Activated CD4-positive, alpha-beta T cell treated with anti-CD3 and anti-CD28 coated beads, Interleukin-2, Interleukin-4, amounts not matched to agents 100 ng/mL and 50 ng/mL, durations not matched to agents 16 hours and 8 hours (primary cell): Measurements from ENCODE around the gene CCNG1.
"Not testable (repeated sequence)": the region's sequence is repeated elsewhere in the genome, so short reads cannot be mapped to it uniquely, and the experiment has no call there.

Experiments
- DNase-seq: peaks from one replicate; pipeline ENCODE4 v3.0.0-alpha.2; 2020; ENCODE audit warnings: low spot score

Gene CCNG1, protein sequence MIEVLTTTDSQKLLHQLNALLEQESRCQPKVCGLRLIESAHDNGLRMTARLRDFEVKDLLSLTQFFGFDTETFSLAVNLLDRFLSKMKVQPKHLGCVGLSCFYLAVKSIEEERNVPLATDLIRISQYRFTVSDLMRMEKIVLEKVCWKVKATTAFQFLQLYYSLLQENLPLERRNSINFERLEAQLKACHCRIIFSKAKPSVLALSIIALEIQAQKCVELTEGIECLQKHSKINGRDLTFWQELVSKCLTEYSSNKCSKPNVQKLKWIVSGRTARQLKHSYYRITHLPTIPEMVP

DNA sequence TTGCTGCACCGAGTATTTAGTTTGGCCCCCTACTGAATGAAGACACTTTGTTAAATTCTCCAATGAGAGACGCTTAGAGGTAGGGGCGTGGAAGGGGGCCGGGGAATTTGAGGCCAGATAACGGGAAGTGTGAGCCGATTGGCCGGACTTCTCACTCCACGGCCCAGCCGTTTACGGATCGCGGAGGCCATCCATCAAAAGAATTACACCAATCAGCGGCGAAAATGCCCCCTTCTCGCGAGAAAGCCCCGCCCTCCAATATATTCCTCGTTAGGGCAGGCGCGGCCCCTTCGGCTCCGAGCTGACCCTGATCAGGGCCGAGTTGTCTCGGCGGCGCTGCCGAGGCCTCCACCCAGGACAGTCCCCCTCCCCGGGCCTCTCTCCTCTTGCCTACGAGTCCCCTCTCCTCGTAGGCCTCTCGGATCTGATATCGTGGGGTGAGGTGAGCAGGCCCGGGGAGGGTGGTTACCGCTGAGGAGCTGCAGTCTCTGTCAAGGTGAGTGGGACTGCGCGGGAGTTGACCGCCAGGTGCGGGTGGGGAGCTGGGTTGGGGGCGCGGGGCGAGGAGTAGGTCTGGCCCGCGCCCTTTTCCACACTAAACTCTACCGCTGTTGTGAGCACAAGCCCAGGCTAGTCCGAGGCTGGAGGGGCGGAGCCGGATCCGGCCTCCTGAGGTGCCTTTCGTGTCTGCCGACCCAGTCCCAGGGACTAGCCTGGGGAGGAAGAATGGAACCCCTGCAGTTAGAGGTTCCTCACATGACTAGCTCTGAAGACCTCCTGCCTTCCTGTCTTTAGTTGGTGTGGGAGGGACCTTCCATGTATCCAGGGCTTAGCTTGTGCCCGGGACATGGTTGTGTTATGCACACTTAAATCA lies at the start of gene CCNG1:
CCNG1 (plus strand) TSS at position 287 of the 874 bp plus-strand sequence. CDS start 1,662 bp downstream, outside the sequence.
- peak; percentile 96 for DNase-seq

GRCh38 chr5:163395792-163396191 lies 41.6 kb upstream of the CCNG1 start:
- no peak for DNase-seq

- not testable (repeated sequence) for DNase-seq
Observed at GRCh38 chr5:163396818-163397340, 40.5 kb upstream of the CCNG1 start.

DNA sequence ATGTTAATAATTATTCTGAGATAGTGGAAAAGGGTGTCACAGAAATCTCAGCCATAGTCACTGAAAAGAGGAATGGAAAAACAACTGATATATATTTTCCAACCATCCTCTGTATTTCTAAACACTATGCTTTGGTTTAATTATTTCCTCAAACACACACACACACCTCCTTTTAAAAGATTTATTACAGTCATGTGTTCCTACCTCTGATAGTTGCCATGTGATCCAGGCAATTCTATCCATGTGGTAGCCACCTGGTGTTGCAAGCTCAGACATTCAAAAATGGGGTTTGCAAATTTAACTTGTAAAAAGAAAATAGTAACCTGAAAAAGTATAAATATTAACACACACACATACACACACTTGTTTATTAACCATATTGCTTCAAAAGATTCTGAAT lies 40.0 kb upstream of the CCNG1 start:
- DNase-seq = no peak

- no peak for DNase-seq
Observed at GRCh38 chr5:163399923-163400322, 37.5 kb upstream of the CCNG1 start.

DNA sequence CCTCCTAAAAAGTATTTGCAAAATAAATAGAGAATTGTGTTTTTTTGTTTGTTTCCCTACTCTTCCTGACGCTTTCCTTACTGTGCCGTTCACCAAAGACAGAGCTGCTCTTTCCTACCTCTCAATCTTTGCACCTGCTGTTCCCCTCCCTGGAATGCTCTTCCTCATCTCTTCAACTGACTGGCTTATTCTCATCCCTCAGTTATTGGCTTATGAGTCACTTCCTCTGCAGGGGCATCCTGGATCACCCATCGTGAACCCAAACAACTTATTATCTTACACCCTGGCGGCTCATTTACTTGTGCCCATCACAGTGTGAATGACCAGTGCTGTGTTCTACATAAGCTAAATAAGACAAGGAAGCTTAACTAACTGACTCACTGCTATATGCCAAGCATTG lies 36.1 kb upstream of the CCNG1 start:
- DNase-seq = no peak

DNA sequence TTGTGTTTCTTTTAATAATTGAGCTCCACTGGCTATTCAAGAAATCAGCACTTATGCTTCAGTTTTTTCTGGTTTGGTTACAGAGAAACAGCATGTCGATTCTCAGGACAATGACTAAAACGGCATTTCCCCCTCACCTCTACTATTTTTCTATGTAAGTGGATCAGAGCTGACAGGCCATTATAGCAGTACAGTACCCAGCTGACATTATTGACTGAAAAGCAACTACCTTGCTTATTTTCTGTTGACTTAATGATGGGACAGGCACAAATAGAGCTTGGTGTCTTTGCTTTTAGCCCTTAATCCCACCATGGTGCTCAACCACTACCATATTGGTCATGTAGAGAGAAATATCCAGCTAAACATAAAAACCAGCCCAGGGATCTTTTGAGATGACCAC lies 35.4 kb upstream of the CCNG1 start:
- no peak for DNase-seq

DNA sequence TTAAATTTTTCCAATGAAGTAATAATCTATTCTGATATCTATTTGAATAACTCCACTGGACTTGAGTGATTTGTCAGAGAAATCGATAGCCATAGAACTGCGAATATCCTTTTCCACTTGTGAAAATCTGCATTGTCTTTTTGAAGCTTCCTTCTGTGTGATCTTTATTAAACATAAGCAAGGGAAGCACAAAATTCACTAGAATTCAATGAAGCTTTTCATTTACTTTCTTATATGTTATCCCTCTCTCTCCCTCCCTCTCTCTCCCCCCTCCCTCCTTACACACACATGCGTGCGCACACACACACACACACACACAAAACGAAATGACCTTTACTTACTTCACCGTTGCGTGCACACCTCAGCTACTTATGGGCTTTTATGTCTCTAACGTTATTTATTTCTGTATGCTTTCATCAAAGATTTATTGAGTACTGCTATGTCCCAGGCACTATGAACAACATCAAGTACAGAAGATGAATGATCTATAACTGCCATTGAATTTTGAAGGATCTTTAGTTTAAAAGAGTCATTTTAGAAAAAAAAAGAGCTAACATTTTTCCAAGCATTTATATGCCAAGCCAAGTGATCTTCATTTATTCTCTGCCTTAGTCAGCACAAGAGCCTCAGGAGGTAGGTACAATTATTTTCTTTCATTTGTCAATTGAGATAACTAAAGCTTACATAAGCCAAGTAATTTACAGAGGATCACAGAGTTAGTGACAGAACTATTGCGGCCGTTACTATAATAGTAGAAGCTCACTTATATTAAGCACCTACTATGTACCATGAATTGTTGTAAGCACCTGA lies 32.8 kb upstream of the CCNG1 start:
- DNase-seq = no peak

GRCh38 chr5:163407034-163407655 lies 30.2 kb upstream of the CCNG1 start:
- DNase-seq = no peak

GRCh38 chr5:163408311-163408923 lies 29.0 kb upstream of the CCNG1 start:
- peak; percentile 57 for DNase-seq

DNA sequence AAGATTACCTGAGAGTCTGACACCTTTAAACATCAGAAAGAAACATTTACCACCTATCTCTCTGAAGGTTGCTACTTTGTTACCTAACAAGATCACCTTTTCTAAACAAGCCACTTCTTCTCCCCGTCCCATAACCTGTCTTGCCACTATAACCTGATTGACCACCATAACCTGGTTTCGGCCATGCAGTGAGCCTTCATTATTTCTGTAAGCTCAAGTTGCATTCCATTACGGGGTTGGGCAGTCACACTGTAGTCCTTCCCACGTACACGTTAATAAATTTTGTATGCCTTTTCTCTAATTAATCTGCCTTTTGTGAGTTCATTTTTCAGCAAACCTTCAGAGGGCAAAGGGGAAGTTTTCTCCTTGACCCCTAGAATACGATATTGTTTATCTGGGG lies 28.0 kb upstream of the CCNG1 start:
- no peak for DNase-seq

GRCh38 chr5:163410505-163410904 lies 26.9 kb upstream of the CCNG1 start:
- DNase-seq = no peak

- not testable (repeated sequence) for DNase-seq
Observed at GRCh38 chr5:163415673-163416072, 21.7 kb upstream of the CCNG1 start.

DNA sequence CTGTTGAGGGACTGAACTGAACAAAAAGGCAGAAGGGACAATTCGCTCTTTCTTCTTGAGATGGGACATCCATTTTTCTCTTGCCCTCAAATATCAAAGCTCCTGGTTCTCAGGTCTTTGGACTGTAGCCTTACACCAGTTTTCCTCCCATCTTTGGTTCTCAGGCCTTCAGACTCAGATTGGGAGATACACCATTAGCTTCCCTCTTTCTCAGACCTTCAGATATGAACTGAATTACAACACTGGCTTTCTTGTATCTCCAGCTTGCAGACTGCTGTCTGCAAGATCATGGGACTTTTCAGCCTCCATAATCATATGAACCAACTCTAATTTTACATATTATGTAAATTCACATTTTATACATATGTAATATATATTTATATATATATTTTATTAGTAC lies 12.6 kb upstream of the CCNG1 start:
- no peak for DNase-seq

DNA sequence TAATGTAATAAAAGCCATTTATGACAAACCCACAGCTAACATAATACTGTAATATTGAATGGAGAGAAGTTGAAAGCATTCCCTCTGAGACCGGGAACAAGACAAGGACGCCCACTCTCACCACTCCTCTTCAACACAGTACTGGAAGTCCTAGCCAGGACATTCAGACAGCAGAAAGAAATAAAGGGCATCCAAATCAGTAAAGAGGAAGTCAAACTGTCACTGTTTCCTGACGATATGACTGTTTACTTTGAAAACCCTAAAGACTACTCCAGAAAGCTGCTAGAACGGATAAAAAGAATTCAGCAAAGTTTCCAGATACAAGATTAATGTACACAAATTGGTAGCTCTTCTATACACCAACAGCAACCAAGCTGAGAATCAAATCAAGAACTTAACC lies 11.3 kb upstream of the CCNG1 start:
- not testable (repeated sequence) for DNase-seq

GRCh38 chr5:163432544-163432943 lies 4.9 kb upstream of the CCNG1 start:
- DNase-seq = no peak

DNA sequence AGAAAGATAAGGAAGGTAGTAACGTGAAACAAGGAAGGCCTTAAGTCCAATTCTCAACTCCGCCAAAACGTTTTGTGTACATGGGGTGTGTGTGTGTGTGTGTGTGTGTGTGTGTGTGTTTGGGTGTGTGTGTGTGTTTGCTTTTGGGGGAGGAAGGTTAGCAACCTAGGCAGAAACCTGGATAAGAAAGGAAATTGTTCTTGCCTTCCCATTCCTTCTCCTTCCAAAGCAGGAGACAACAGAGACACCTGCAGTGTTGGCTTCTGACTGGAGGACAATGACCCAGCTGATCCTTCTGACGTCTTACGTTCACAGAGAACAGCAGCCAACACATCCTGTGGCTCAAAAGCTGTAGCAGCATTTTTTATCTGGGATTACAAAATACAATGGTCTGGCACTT lies 4.1 kb upstream of the CCNG1 start:
- DNase-seq = no peak

DNA sequence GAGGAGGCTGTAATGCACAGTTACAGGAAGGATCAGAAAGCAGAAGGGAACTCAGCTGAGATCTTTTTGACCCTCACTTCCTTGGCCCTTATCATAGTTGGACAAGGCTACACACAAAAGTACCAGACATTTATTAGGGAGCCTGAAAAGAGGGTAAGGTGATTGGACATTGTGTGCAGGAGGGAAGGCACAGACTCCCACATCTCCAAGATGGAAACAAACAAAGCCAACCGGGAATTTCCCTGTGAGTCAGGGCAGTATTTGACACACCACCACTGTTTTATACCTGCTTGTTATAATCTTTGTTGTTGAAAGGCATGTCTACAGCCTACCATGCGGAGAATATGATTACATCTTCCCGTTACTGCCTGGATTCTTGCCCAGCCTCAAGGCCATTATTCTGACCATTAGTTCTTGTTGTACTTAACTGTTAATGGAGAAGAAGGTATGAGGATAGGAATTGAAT lies 3.0 kb upstream of the CCNG1 start:
- DNase-seq = no peak

- DNase-seq = no peak
Observed at GRCh38 chr5:163436515-163436914, 880 bp upstream of the CCNG1 start.

DNA sequence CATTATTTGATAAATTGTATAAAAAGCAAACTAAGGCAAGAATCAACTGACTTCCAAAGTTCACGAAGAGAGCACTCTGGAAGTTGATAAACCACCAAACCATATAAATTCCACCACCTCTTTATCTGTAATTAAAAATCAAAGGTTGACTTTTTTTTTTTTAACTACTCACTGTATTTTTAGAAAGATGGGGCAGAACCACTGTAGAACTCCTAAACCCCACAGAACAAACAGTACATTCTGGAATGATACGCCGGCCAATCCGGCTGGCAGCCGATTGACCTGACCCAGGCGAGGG lies 435 bp upstream of the CCNG1 start:
- DNase-seq = no peak

- no peak for DNase-seq
Observed at GRCh38 chr5:163439092-163439425, 1.7 kb downstream of the CCNG1 start.

DNA sequence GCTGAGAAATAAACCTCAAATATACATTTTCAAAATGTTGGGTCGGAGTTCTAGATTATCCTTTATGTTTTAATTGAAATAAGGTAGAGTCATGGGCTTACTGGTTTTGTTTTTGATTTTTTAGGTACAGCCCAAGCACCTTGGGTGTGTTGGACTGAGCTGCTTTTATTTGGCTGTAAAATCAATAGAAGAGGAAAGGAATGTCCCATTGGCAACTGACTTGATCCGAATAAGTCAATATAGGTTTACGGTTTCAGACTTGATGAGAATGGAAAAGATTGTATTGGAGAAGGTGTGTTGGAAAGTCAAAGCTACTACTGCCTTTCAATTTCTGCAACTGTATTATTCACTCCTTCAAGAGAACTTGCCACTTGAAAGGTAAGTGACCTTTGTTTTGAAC lies 3.6 kb downstream of the CCNG1 start:
- DNase-seq = no peak
